ENCODE data around the gene CLDN22. TPM values are rescaled to one million over a fixed set of nuclear protein-coding genes. Genes with fewer than 3 reads are reported as not detected.

The CLDN22 gene
- total and polyA plus RNA-seq, 2 donors (not counting 1 experiment from before 2014, with no cell fraction given): under 0.01 TPM; not detected in 1

DNA sequence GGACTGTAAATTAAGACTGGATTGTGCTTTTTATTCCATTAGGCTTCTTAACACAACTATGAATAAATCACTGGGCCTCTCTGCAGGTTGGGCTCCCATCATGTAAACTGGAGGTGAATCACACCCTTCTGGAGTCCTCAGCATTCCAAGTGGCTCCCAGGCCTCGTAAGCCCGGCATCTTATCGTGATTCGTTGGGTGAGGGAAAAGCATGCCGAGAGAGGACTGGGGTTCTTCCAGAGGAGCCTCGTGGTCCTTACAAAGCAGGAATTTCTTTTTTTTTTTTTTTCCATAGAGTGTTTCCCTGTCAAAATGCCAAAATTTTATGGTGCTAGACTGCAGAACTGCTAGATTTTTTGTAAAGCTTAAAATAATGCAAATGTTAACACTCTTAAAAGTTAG, 20.0 kb downstream of the CLDN22 start:
- no peaks in the 10 kb centered on the region for H3K4me1 ChIP-seq (ENCODE audit: control insufficient read depth, extremely low read depth, insufficient read depth, low read length)

DNA sequence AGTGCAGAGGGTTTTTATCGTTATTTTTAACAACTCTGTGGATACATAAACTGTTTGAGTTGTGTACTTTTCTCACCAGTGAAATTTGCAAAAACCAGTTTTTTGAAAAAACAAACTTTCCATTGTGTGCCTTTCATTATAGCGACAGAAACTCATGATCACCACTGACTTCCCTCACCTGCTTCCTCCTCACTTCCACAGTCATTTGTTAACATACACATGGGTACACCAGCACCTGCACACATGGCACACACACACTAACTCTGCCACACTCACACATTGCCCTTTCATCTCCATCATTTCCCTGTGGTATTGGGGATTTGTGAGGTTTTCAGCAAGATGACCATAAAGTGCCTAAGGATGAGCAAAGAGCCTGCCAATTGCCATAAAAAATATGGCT, 20.6 kb downstream of the CLDN22 start:
- Histone ChIP-seq H3K9ac (ENCODE audit: insufficient read depth, low read length) (no peak overlapping the region), H3K9me3 (ENCODE audit: control insufficient read depth, insufficient read depth, low read depth, low read length) (no peaks in the 10 kb centered on the region), H3K4me2 (ENCODE audit: extremely low read depth, insufficient read depth, low read length) (no peak overlapping the region), H3K79me2 (ENCODE audit: control insufficient read depth, insufficient read depth, low read length) (no peaks in the 10 kb centered on the region), H3K4me3 (replicated peaks in 1 of 4; ENCODE audit: control extremely low read depth in 1 of 4, insufficient read depth in 1 of 4, low read depth in 3 of 4, low read length in 4 of 4) (no peak overlapping the region), H3K27ac (ENCODE audit: insufficient read depth, low read length) (no peak overlapping the region), H3K27me3 (ENCODE audit: control insufficient read depth, insufficient read depth, low read length) (no peaks in the 10 kb centered on the region), H4K20me1 (ENCODE audit: control insufficient read depth, extremely low read depth, insufficient read depth, low read length) (no peaks in the 10 kb centered on the region), H2AFZ (ENCODE audit: low read length) (no peak overlapping the region), H3K36me3 (ENCODE audit: control insufficient read depth, insufficient read depth, low read length) (no peaks in the 10 kb centered on the region), H3K4me1 (ENCODE audit: control insufficient read depth, extremely low read depth, insufficient read depth, low read length) (no peaks in the 10 kb centered on the region)
- DNase-seq (ENCODE audit: low read depth in 2 of 2): no peak
- no peak for TF ChIP-seq EZH2 (IDR thresholded peaks at IDR 0.05; ENCODE audit: low read length, missing control alignments)
- TF ChIP-seq, protein P1, sequence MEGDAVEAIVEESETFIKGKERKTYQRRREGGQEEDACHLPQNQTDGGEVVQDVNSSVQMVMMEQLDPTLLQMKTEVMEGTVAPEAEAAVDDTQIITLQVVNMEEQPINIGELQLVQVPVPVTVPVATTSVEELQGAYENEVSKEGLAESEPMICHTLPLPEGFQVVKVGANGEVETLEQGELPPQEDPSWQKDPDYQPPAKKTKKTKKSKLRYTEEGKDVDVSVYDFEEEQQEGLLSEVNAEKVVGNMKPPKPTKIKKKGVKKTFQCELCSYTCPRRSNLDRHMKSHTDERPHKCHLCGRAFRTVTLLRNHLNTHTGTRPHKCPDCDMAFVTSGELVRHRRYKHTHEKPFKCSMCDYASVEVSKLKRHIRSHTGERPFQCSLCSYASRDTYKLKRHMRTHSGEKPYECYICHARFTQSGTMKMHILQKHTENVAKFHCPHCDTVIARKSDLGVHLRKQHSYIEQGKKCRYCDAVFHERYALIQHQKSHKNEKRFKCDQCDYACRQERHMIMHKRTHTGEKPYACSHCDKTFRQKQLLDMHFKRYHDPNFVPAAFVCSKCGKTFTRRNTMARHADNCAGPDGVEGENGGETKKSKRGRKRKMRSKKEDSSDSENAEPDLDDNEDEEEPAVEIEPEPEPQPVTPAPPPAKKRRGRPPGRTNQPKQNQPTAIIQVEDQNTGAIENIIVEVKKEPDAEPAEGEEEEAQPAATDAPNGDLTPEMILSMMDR (conservative IDR thresholded peaks at IDR 0.05 in 1 of 2, IDR thresholded peaks at IDR 0.05 in 1 of 2; ENCODE audit: low read depth in 1 of 2, low read length in 2 of 2): no peak

More for the DNA sequence above, 20.0 kb downstream of the CLDN22 start:
- no peak overlapping the region for H3K4me3 ChIP-seq (replicated peaks in 1 of 4; ENCODE audit: control extremely low read depth in 1 of 4, insufficient read depth in 1 of 4, low read depth in 3 of 4, low read length in 4 of 4)
- no peaks in the 10 kb centered on the region for H3K79me2 ChIP-seq (ENCODE audit: control insufficient read depth, insufficient read depth, low read length)
- no peaks in the 10 kb centered on the region for H4K20me1 ChIP-seq (ENCODE audit: control insufficient read depth, extremely low read depth, insufficient read depth, low read length)
- H3K36me3 ChIP-seq (ENCODE audit: control insufficient read depth, insufficient read depth, low read length): no peaks in the 10 kb centered on the region
- H3K9ac ChIP-seq (ENCODE audit: insufficient read depth, low read length): no peak overlapping the region
- no peaks in the 10 kb centered on the region for H3K9me3 ChIP-seq (ENCODE audit: control insufficient read depth, insufficient read depth, low read depth, low read length)
- peak; percentile 12 to 78 for DNase-seq (ENCODE audit: low read depth in 2 of 2)
- no peak for TF ChIP-seq EZH2 (IDR thresholded peaks at IDR 0.05; ENCODE audit: low read length, missing control alignments)
- TF ChIP-seq, protein P1 (conservative IDR thresholded peaks at IDR 0.05 in 1 of 2, IDR thresholded peaks at IDR 0.05 in 1 of 2; ENCODE audit: low read depth in 1 of 2, low read length in 2 of 2): no peak
- no peak overlapping the region for H2AFZ ChIP-seq (ENCODE audit: low read length)
- no peaks in the 10 kb centered on the region for H3K27me3 ChIP-seq (ENCODE audit: control insufficient read depth, insufficient read depth, low read length)
- H3K27ac ChIP-seq (ENCODE audit: insufficient read depth, low read length): no peak overlapping the region
- no peak overlapping the region for H3K4me2 ChIP-seq (ENCODE audit: extremely low read depth, insufficient read depth, low read length)

- H3K79me2 ChIP-seq (ENCODE audit: control insufficient read depth, insufficient read depth, low read length): no peaks in the 10 kb centered on the region
- no peak overlapping the region for H3K4me3 ChIP-seq (replicated peaks in 1 of 4; ENCODE audit: control extremely low read depth in 1 of 4, insufficient read depth in 1 of 4, low read depth in 3 of 4, low read length in 4 of 4)
- H3K36me3 ChIP-seq (ENCODE audit: control insufficient read depth, insufficient read depth, low read length): no peaks in the 10 kb centered on the region
- H3K4me1 ChIP-seq (ENCODE audit: control insufficient read depth, extremely low read depth, insufficient read depth, low read length): no peaks in the 10 kb centered on the region
- H3K27ac ChIP-seq (ENCODE audit: insufficient read depth, low read length): no peak overlapping the region
- H3K9ac ChIP-seq (ENCODE audit: insufficient read depth, low read length): no peak overlapping the region
- H3K4me2 ChIP-seq (ENCODE audit: extremely low read depth, insufficient read depth, low read length): no peak overlapping the region
- no peaks in the 10 kb centered on the region for H3K27me3 ChIP-seq (ENCODE audit: control insufficient read depth, insufficient read depth, low read length)
- no peaks in the 10 kb centered on the region for H3K9me3 ChIP-seq (ENCODE audit: control insufficient read depth, insufficient read depth, low read depth, low read length)
- H2AFZ ChIP-seq (ENCODE audit: low read length): no peak overlapping the region
- no peak for DNase-seq (ENCODE audit: low read depth in 2 of 2)
- no peak for TF ChIP-seq EZH2 (IDR thresholded peaks at IDR 0.05; ENCODE audit: low read length, missing control alignments)
- TF ChIP-seq, protein P1 (conservative IDR thresholded peaks at IDR 0.05 in 1 of 2, IDR thresholded peaks at IDR 0.05 in 1 of 2; ENCODE audit: low read depth in 1 of 2, low read length in 2 of 2): no peak
- H4K20me1 ChIP-seq (ENCODE audit: control insufficient read depth, extremely low read depth, insufficient read depth, low read length): no peaks in the 10 kb centered on the region
Observed at GRCh38 chr4:183297675-183298074, 22.4 kb downstream of the CLDN22 start.

Measured in fibroblast of lung (primary cell).